OCI-LY3 (cell line): Measurements from ENCODE around the gene SH2B2.

ENCODE experiments used
- H2AFZ ChIP-seq: fragments of 200-600, 300-600 bp; shearing (Covaris generic); 2 replicates; pipeline ENCODE4 v1.6.0; 2014; ENCODE audit warnings: antibody characterized with exemption, low read depth, low read length
- H3K27ac ChIP-seq: fragments of 200-600, 300-600 bp; sonication (generic); 2 replicates; pipeline ENCODE4 v1.5.1; 2014; ENCODE audit warnings: mild to moderate bottlenecking, low read length, moderate library complexity, mixed read lengths
- H3K27me3 ChIP-seq: fragments of 200-600, 300-600 bp; sonication (generic); 2 replicates; pipeline ENCODE4 v1.6.1; 2014; ENCODE audit warnings: low read depth, low read length, mixed read lengths
- H3K36me3 ChIP-seq: fragments of 200-600, 300-600 bp; sonication (generic); replicated peaks from 2 replicates; pipeline ENCODE3; 2014; ENCODE audit warnings: low read depth, low read length, mixed read lengths
- H3K4me1 ChIP-seq: fragments of 300-600, 200-600 bp; sonication (generic); 2 replicates; pipeline ENCODE4 v1.6.1; 2014; ENCODE audit warnings: low read length, mixed read lengths
- H3K4me2 ChIP-seq: fragments of 200-600, 300-600 bp; sonication (generic); 2 replicates; pipeline ENCODE4 v1.6.1; 2014; ENCODE audit warnings: low read length, mixed read lengths
- H3K4me3 ChIP-seq: fragments of 300-600, 200-600 bp; sonication (generic); 2 replicates; pipeline ENCODE4 v1.5.1; 2014; ENCODE audit warnings: antibody characterized with exemption, mild to moderate bottlenecking, low read length, moderate library complexity
- H3K79me2 ChIP-seq: fragments of 300-600, 200-600 bp; shearing (Covaris generic); 2 replicates; pipeline ENCODE4 v1.6.1; 2014; ENCODE audit warnings: mild to moderate bottlenecking, low read length, mixed read lengths
- H3K9ac ChIP-seq: fragments of 300-600, 200-600 bp; shearing (Covaris generic); 2 replicates; pipeline ENCODE4 v1.6.0; 2014; ENCODE audit warnings: mild to moderate bottlenecking, low read length, moderate library complexity
- H3K9me3 ChIP-seq: fragments of 200-600, 300-600 bp; shearing (Covaris generic); 2 replicates; pipeline ENCODE4 v1.6.1; 2014; ENCODE audit warnings: low read length, mixed read lengths; ENCODE audit not compliant: insufficient read depth
- H4K20me1 ChIP-seq: fragments of 200-600, 300-600 bp; sonication (generic); 2 replicates; pipeline ENCODE4 v1.6.1; 2016; ENCODE audit warnings: low read length, mixed read lengths; ENCODE audit not compliant: insufficient read depth
- EZH2phosphoT487 ChIP-seq: fragments of 200-600 bp; shearing (Covaris generic); IDR thresholded peaks from 2 replicates; pipeline ENCODE4 v1.6.1; 2018; ENCODE audit warnings: antibody characterized with exemption, mixed run types, low read depth
- TF ChIP-seq, protein P1 (sequence below): fragments of 200-600, 300-600 bp; sonication (generic); IDR thresholded peaks from 2 replicates; pipeline ENCODE4 v1.5.1; 2014; ENCODE audit warnings: antibody characterized with exemption, low read length, low read depth

The SH2B2 gene

GRCh38 chr7:102255916-102256315, 30.8 kb upstream of the SH2B2 start:
- Histone ChIP-seq H3K4me3 (no peak overlapping the region), H3K79me2 (no peaks in the 10 kb centered on the region), H4K20me1 (no peaks in the 10 kb centered on the region), H3K9me3 (no peaks in the 10 kb centered on the region), H3K36me3 (no peaks in the 10 kb centered on the region), H3K4me1 (no peaks in the 10 kb centered on the region), H3K4me2 (no peak overlapping the region), H3K27ac (no peak overlapping the region), H3K9ac (no peak overlapping the region), H2AFZ (no peak overlapping the region), H3K27me3 (no peaks in the 10 kb centered on the region)
- TF ChIP-seq, protein P1, sequence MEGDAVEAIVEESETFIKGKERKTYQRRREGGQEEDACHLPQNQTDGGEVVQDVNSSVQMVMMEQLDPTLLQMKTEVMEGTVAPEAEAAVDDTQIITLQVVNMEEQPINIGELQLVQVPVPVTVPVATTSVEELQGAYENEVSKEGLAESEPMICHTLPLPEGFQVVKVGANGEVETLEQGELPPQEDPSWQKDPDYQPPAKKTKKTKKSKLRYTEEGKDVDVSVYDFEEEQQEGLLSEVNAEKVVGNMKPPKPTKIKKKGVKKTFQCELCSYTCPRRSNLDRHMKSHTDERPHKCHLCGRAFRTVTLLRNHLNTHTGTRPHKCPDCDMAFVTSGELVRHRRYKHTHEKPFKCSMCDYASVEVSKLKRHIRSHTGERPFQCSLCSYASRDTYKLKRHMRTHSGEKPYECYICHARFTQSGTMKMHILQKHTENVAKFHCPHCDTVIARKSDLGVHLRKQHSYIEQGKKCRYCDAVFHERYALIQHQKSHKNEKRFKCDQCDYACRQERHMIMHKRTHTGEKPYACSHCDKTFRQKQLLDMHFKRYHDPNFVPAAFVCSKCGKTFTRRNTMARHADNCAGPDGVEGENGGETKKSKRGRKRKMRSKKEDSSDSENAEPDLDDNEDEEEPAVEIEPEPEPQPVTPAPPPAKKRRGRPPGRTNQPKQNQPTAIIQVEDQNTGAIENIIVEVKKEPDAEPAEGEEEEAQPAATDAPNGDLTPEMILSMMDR = no peak
- no peak for TF ChIP-seq EZH2phosphoT487

GRCh38 chr7:102258073-102258748, 28.5 kb upstream of the SH2B2 start:
- no peaks in the 10 kb centered on the region for H3K36me3 ChIP-seq
- no peaks in the 10 kb centered on the region for H3K9me3 ChIP-seq
- H2AFZ ChIP-seq = no peak overlapping the region
- no peak overlapping the region for H3K4me3 ChIP-seq
- no peaks in the 10 kb centered on the region for H3K4me1 ChIP-seq
- H3K27me3 ChIP-seq = no peaks in the 10 kb centered on the region
- no peak overlapping the region for H3K27ac ChIP-seq
- no peak overlapping the region for H3K9ac ChIP-seq
- TF ChIP-seq, protein P1 = no peak
- no peak for TF ChIP-seq EZH2phosphoT487
- H3K79me2 ChIP-seq = no peaks in the 10 kb centered on the region
- no peaks in the 10 kb centered on the region for H4K20me1 ChIP-seq
- H3K4me2 ChIP-seq = no peak overlapping the region

DNA sequence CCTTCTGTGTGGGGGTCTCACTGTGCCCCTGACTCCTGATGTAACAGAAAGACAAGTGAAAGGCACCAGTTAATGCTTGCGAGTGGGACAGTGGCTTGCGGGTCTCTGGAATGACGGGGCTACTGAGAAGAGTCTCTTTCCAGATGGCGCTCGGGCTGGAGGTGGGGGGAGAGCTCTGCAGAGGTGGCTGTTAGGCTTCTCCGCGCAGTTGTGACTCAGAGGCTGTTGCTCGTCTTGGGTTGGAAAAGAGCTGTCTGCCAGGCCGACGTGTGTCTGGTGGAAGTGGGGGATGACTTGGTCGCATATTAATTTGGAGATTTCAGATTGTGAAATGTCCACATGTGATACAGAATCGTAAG, 27.9 kb upstream of the SH2B2 start:
- no peaks in the 10 kb centered on the region for H3K36me3 ChIP-seq
- no peak overlapping the region for H2AFZ ChIP-seq
- H3K27ac ChIP-seq = no peak overlapping the region
- H3K4me2 ChIP-seq = no peak overlapping the region
- H3K4me1 ChIP-seq = no peaks in the 10 kb centered on the region
- no peak overlapping the region for H3K9ac ChIP-seq
- no peaks in the 10 kb centered on the region for H3K79me2 ChIP-seq
- H3K9me3 ChIP-seq = no peaks in the 10 kb centered on the region
- no peaks in the 10 kb centered on the region for H3K27me3 ChIP-seq
- no peak overlapping the region for H3K4me3 ChIP-seq
- no peaks in the 10 kb centered on the region for H4K20me1 ChIP-seq
- TF ChIP-seq, protein P1 = no peak
- TF ChIP-seq EZH2phosphoT487 = no peak

DNA sequence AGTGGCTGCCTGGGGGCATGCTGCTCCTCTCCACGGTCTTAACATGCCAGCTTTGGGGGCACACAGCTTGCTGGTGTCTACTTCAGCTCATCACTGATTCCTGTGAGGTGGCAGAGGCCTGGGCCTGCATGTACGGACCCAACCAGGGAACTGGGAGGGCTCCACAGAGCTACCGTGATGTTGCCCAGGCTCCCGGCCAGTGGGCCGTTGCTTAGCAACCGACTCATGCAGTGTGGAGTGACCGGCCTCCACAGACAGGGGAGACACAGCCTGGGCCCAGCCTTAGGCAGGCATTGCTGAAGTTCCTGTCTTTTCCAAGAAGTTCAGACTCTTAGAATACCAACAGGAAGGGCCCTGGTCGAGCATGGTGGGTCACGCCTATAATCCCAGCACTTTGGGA, 25.8 kb upstream of the SH2B2 start:
- H4K20me1 ChIP-seq = no peaks in the 10 kb centered on the region
- H2AFZ ChIP-seq = no peak overlapping the region
- H3K27ac ChIP-seq = no peak overlapping the region
- no peak overlapping the region for H3K4me2 ChIP-seq
- no peaks in the 10 kb centered on the region for H3K27me3 ChIP-seq
- H3K4me3 ChIP-seq = no peak overlapping the region
- no peaks in the 10 kb centered on the region for H3K4me1 ChIP-seq
- H3K79me2 ChIP-seq = no peaks in the 10 kb centered on the region
- H3K9ac ChIP-seq = no peak overlapping the region
- no peaks in the 10 kb centered on the region for H3K9me3 ChIP-seq
- no peaks in the 10 kb centered on the region for H3K36me3 ChIP-seq
- TF ChIP-seq EZH2phosphoT487 = no peak
